Measurements from ENCODE around the gene B4GALT5.
"Not testable (repeated sequence)": the region's sequence is repeated elsewhere in the genome, so short reads cannot be mapped to it uniquely, and the experiment has no call there.

B4GALT5 gene

GRCh38 chr20:49630396-49630951, 83.2 kb downstream of the B4GALT5 start:
- DNase-seq (ENCODE audit: extremely low read depth, low read depth) = no peak
- TF ChIP-seq CTCF (IDR thresholded peaks at IDR 0.05; ENCODE audit: low read depth, low read length) = no peak

DNA sequence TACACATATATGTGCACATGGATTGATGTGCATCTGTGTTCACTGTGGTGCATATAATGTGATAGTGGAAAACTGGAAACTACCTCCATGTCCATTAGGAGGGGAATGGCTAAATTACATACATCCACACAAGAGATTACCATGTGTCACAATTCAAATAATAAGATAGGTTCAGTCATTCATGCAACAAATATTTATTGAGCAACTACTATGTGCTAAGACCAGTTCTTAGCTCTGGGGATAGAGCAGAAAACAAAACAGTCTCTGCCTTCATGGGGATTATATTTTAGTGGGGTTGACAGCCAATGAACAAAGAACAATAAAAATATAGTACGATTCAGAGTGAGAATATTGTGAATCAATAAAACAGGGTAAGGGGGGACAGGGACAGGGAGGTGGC, 84.1 kb downstream of the B4GALT5 start:
- no peak for TF ChIP-seq CTCF (IDR thresholded peaks at IDR 0.05; ENCODE audit: low read depth, low read length)
- no peak for DNase-seq (ENCODE audit: extremely low read depth, low read depth)

GRCh38 chr20:49628280-49628679, 85.4 kb downstream of the B4GALT5 start:
- not testable (repeated sequence) for DNase-seq (ENCODE audit: extremely low read depth, low read depth)

- no peak for TF ChIP-seq CTCF (IDR thresholded peaks at IDR 0.05; ENCODE audit: low read depth, low read length)
- no peak for DNase-seq (ENCODE audit: extremely low read depth, low read depth)
Measured at GRCh38 chr20:49627329-49627761, 86.3 kb downstream of the B4GALT5 start.

- DNase-seq (ENCODE audit: extremely low read depth, low read depth) = not testable (repeated sequence)
Measured at GRCh38 chr20:49624988-49625387, 88.7 kb downstream of the B4GALT5 start.

DNA sequence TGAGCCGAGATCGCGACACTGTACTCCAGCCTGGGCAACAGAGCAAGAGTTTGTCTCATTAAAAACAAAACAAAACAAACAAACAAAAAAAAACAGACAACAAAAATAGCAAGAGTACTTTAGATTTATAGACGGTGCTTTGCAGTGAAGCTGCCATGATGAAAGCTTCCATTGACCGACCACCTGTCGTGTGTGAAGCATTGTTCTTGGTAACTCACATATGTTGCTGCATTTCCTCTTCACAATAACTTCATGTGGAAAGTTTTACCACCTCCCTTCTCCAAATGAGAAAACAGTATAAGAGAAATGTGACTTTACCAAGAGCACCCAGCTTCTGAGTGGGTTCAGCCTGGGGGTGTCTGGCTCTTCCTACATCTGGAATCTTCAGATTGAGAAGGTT, 89.4 kb downstream of the B4GALT5 start:
- no peak for TF ChIP-seq CTCF (IDR thresholded peaks at IDR 0.05; ENCODE audit: low read depth, low read length)
- no peak for DNase-seq (ENCODE audit: extremely low read depth, low read depth)

DNA sequence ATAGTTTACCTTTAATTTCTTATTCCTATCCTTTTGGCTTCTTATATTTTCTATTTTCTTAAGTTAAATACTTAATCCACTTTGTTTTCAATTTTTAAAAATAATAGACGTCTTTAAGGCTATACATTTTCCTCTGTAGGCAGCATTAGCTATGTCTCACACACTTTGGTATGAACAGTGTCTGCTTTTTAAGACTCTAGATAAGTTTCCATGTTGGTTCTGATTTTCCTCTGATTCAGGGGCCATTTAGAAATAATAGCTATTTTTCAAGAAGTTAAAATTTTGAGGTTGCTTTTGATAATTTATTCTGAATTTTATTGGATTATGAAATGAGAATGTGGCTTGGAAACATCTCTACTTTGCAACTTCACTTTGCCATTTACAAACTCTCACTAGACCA, 91.4 kb downstream of the B4GALT5 start:
- no peak for DNase-seq (ENCODE audit: extremely low read depth, low read depth)
- TF ChIP-seq CTCF (IDR thresholded peaks at IDR 0.05; ENCODE audit: low read depth, low read length) = no peak

DNA sequence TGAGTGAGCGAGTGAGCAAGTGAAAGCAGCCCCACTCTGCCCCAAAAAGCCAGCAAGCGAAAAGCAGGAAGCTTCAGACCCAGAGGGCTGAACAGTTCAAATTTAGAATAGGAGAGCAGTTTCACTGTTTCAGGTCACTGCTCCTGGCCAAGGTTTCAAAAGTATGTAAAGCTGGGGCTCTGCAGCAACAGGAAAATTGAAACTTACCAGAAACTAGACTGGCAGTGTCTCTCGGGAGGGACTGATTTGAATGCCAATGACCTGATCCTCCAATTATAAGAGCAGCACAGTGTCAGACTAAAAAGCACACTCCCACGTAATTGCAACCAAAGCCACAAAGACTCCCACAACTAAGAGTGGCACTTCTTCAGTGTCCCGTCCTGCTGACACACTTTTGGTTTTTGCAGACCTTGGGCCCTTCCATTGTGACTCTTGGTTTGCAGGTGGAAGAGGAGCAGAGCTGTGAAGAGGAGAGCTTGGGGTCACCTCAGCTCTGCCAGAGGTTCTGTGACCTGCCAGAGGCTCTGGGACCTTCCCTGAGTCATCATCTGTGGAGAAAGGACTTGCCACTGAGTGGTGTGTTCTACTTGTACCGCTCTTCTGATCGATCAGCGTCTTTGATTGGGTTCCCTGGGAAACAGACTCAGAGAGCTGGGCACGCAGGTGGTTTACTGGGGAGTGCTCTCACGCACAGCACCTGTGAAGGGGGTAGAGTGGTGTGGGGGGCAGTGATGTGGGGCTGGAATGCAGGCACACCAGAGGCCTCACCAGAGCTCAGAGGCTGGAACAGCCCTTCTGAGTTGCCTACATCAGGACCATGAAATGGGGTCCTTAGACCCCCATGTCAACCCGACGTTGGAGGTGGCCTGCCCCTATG, 93.1 kb downstream of the B4GALT5 start:
- DNase-seq (ENCODE audit: extremely low read depth, low read depth) = no peak
- no peak for TF ChIP-seq CTCF (IDR thresholded peaks at IDR 0.05; ENCODE audit: low read depth, low read length)

Data from AG09319 (cell line).